NCI-H2107 treated with DMSO at 0.1 percent for 48 hours (cell line): ENCODE results near the gene ADIRF.
"Not testable (repeated sequence)": the region's sequence is repeated elsewhere in the genome, so short reads cannot be mapped to it uniquely, and the experiment has no call there.

Experiments used
- DNase-seq: peaks from one replicate; lab custom pipeline; 2025; ENCODE audit not compliant: unreplicated experiment; lab: John Stamatoyannopoulos, UW

Gene ADIRF

DNA sequence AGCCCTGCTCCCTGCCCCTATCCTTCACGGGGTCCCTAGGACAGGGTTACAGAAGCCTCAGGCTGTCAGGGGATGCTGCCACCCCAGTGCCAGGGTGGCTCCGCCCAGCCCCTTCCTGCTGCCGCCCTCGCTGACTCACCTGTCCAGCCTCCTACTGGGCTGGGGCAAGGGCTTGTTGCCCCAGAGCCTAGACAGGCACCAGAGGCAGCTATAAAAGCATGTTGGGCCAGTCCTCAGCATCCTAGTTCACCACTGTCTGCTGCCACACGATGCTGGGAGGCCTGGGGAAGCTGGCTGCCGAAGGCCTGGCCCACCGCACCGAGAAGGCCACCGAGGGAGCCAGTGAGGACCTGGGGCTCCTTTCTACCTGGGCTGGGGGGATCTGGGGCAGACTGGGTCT lies 51.8 kb downstream of the ADIRF start, which contains the start of gene FAM25A:
FAM25A (plus strand) TSS at position 239 of the 400 bp plus-strand sequence; CDS start at position 270, 31 bp downstream.
- DNase-seq, result not testable (repeated sequence)
